Stimulated activated CD4-positive, alpha-beta T cell treated with anti-CD3 and anti-CD28 coated beads, Interleukin-1b, Interleukin-23, amount 100 ng/mL, for 48 hours (primary cell): ENCODE results near the gene GPR142.

ENCODE experiments used
- DNase-seq: peaks from one replicate; pipeline ENCODE4 v3.0.0-alpha.2; 2020

The GPR142 gene

GRCh38 chr17:74345433-74346241, 21.7 kb upstream of the GPR142 start:
- no peak for DNase-seq

- DNase-seq: no peak
These were observed 19.7 kb upstream of the GPR142 start for GRCh38 chr17:74347646-74348045.

GRCh38 chr17:74349120-74349519, 18.2 kb upstream of the GPR142 start:
- no peak for DNase-seq

- no peak for DNase-seq
These were observed 16.8 kb upstream of the GPR142 start for GRCh38 chr17:74350486-74350885.

- DNase-seq: no peak
These were observed 15.6 kb upstream of the GPR142 start for GRCh38 chr17:74351552-74352210.

- DNase-seq: no peak
These were observed 13.8 kb upstream of the GPR142 start for GRCh38 chr17:74353446-74354060.

GRCh38 chr17:74354123-74354522, 13.2 kb upstream of the GPR142 start:
- peak; percentile 76 for DNase-seq

GRCh38 chr17:74354561-74354960, 12.7 kb upstream of the GPR142 start:
- no peak for DNase-seq

- no peak for DNase-seq
These were observed 12.2 kb upstream of the GPR142 start for GRCh38 chr17:74355065-74355464.

- no peak for DNase-seq
These were observed 10.4 kb upstream of the GPR142 start for GRCh38 chr17:74356646-74357465.

GRCh38 chr17:74357466-74357809, 9.9 kb upstream of the GPR142 start:
- no peak for DNase-seq

- DNase-seq: no peak
These were observed 8.6 kb upstream of the GPR142 start for GRCh38 chr17:74358697-74359096.

GRCh38 chr17:74359916-74360315, 7.4 kb upstream of the GPR142 start:
- no peak for DNase-seq

- no peak for DNase-seq
These were observed 6.4 kb upstream of the GPR142 start for GRCh38 chr17:74360899-74361229.

- DNase-seq: no peak
These were observed 5.9 kb upstream of the GPR142 start, which contains the start of gene BTBD17 for GRCh38 chr17:74361230-74362068. TSS of gene BTBD17 (minus strand) at chr17:74361868. CDS start at chr17:74361819, 49 bp downstream.

GRCh38 chr17:74362069-74362405, 5.3 kb upstream of the GPR142 start:
- no peak for DNase-seq

- DNase-seq: no peak
These were observed 4.4 kb upstream of the GPR142 start for GRCh38 chr17:74362810-74363498.

GRCh38 chr17:74368341-74369081, 1.2 kb downstream of the GPR142 start:
- peak; percentile 65 for DNase-seq

- peak; percentile 59 for DNase-seq
These were observed 1.9 kb downstream of the GPR142 start for GRCh38 chr17:74369221-74369620.

- no peak for DNase-seq
These were observed 2.6 kb downstream of the GPR142 start for GRCh38 chr17:74369665-74370490.
